ENCODE results near the gene IFT27. TPM values are rescaled to one million over a fixed set of nuclear protein-coding genes. Genes with fewer than 3 reads are reported as not detected.

Gene IFT27
- total RNA-seq, 1 donor from 2014 or later = 31.7 TPM

GRCh38 chr22:36728505-36728904, 47.4 kb downstream of the IFT27 start:
- H3K9me3 ChIP-seq (ENCODE audit: low read depth) = no peaks in the 10 kb centered on the region
- no peak for DNase-seq (ENCODE audit: low spot score)

GRCh38 chr22:36727927-36728488, 47.9 kb downstream of the IFT27 start:
- no peaks in the 10 kb centered on the region for H3K9me3 Mint-ChIP-seq
- Histone ChIP-seq H3K4me1 (peaks cover 10% of the 10 kb centered on the region), H3K4me3 (no peak overlapping the region), H2AFZ (replicated peaks) (no peak overlapping the region), H3K36me3 (no peaks in the 10 kb centered on the region), H3K27me3 (no peaks in the 10 kb centered on the region), H3K9ac (no peak overlapping the region), H3K9me3 (ENCODE audit: low read depth) (no peaks in the 10 kb centered on the region), H3K27ac (no peak overlapping the region), H3K79me2 (ENCODE audit: low read depth) (no peaks in the 10 kb centered on the region), H4K20me1 (ENCODE audit: low read depth) (no peaks in the 10 kb centered on the region), H3K4me2 (no peak overlapping the region), H3F3A (ENCODE audit: low read depth) (no peaks in the 10 kb centered on the region)
- peaks cover 3% of the 10 kb centered on the region for H3K4me1 Mint-ChIP-seq
- H3K27ac Mint-ChIP-seq = no peak overlapping the region
- TF ChIP-seq EZH2phosphoT487 (IDR thresholded peaks at IDR 0.05) = no peak
- TF ChIP-seq CTCF (IDR thresholded peaks at IDR 0.05) = no peak
- TF ChIP-seq EZH2 (IDR thresholded peaks at IDR 0.05) = no peak
- H3K36me3 Mint-ChIP-seq = no peaks in the 10 kb centered on the region
- H3K4me3 Mint-ChIP-seq = no peak overlapping the region
- no peak for DNase-seq (ENCODE audit: low spot score)
- H3K27me3 Mint-ChIP-seq (ENCODE audit: insufficient read depth, low read depth) = peaks cover 13% of the 10 kb centered on the region

More at GRCh38 chr22:36728505-36728904, 47.4 kb downstream of the IFT27 start:
- Mint-ChIP-seq H3K27ac (no peak overlapping the region), H3K36me3 (no peaks in the 10 kb centered on the region), H3K4me1 (peaks cover 3% of the 10 kb centered on the region), H3K4me3 (no peak overlapping the region), H3K9me3 (no peaks in the 10 kb centered on the region), H3K27me3 (ENCODE audit: insufficient read depth, low read depth) (peaks cover 13% of the 10 kb centered on the region)
- Histone ChIP-seq H4K20me1 (ENCODE audit: low read depth) (no peaks in the 10 kb centered on the region), H3K27me3 (no peaks in the 10 kb centered on the region), H3K9ac (no peak overlapping the region), H3K79me2 (ENCODE audit: low read depth) (no peaks in the 10 kb centered on the region), H3K4me1 (peaks cover 10% of the 10 kb centered on the region), H3K4me3 (no peak overlapping the region), H3F3A (ENCODE audit: low read depth) (no peaks in the 10 kb centered on the region), H2AFZ (replicated peaks) (no peak overlapping the region), H3K36me3 (no peaks in the 10 kb centered on the region), H3K4me2 (peak overlapping the region; percentile 3), H3K27ac (no peak overlapping the region)
- TF ChIP-seq CTCF (IDR thresholded peaks at IDR 0.05) (no peak), EZH2phosphoT487 (IDR thresholded peaks at IDR 0.05) (no peak), EZH2 (IDR thresholded peaks at IDR 0.05) (no peak)

- TF ChIP-seq EZH2phosphoT487 (IDR thresholded peaks at IDR 0.05) = no peak
- TF ChIP-seq EZH2 (IDR thresholded peaks at IDR 0.05) = no peak
- TF ChIP-seq CTCF (IDR thresholded peaks at IDR 0.05) = no peak
- Histone ChIP-seq H2AFZ (replicated peaks) (no peak overlapping the region), H3K27me3 (no peaks in the 10 kb centered on the region), H3K4me1 (peaks cover 10% of the 10 kb centered on the region), H3K4me3 (no peak overlapping the region), H3K9me3 (ENCODE audit: low read depth) (no peaks in the 10 kb centered on the region), H3F3A (ENCODE audit: low read depth) (no peaks in the 10 kb centered on the region), H3K9ac (no peak overlapping the region), H4K20me1 (ENCODE audit: low read depth) (no peaks in the 10 kb centered on the region), H3K27ac (no peak overlapping the region), H3K79me2 (ENCODE audit: low read depth) (no peaks in the 10 kb centered on the region), H3K36me3 (no peaks in the 10 kb centered on the region), H3K4me2 (no peak overlapping the region)
- no peak overlapping the region for H3K4me3 Mint-ChIP-seq
- no peak overlapping the region for H3K27ac Mint-ChIP-seq
- no peaks in the 10 kb centered on the region for H3K9me3 Mint-ChIP-seq
- peaks cover 13% of the 10 kb centered on the region for H3K27me3 Mint-ChIP-seq (ENCODE audit: insufficient read depth, low read depth)
- no peak for DNase-seq (ENCODE audit: low spot score)
- H3K36me3 Mint-ChIP-seq = no peaks in the 10 kb centered on the region
- H3K4me1 Mint-ChIP-seq = peaks cover 3% of the 10 kb centered on the region
These were observed 48.8 kb downstream of the IFT27 start for GRCh38 chr22:36727110-36727509.

Data from neural progenitor cell (in vitro differentiated cells).